Measurements from ENCODE around the gene PABPN1L. TPM values are rescaled to one million over a fixed set of nuclear protein-coding genes. Genes with fewer than 3 reads are reported as not detected.
A peak's percentile ranks its signal among the peaks of the same experiment; 100 is the strongest.

The PABPN1L gene
- total and polyA plus RNA-seq, 7 donors = not detected

GRCh38 chr16:88882358-88883030 lies 16.0 kb upstream of the PABPN1L start:
- no peak overlapping the region for H3K4me3 ChIP-seq
- TF ChIP-seq, protein P1, sequence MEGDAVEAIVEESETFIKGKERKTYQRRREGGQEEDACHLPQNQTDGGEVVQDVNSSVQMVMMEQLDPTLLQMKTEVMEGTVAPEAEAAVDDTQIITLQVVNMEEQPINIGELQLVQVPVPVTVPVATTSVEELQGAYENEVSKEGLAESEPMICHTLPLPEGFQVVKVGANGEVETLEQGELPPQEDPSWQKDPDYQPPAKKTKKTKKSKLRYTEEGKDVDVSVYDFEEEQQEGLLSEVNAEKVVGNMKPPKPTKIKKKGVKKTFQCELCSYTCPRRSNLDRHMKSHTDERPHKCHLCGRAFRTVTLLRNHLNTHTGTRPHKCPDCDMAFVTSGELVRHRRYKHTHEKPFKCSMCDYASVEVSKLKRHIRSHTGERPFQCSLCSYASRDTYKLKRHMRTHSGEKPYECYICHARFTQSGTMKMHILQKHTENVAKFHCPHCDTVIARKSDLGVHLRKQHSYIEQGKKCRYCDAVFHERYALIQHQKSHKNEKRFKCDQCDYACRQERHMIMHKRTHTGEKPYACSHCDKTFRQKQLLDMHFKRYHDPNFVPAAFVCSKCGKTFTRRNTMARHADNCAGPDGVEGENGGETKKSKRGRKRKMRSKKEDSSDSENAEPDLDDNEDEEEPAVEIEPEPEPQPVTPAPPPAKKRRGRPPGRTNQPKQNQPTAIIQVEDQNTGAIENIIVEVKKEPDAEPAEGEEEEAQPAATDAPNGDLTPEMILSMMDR (IDR thresholded peaks at IDR 0.05) = no peak
- peaks cover 0 to 54% of the 10 kb centered on the region in 2 donors for H3K36me3 ChIP-seq (ENCODE audit: insufficient read depth in 1 of 2, low read depth in 1 of 2)
- H3K27ac ChIP-seq = peak overlapping the region; percentile 97
- H3K27me3 ChIP-seq (ENCODE audit: insufficient read depth in 3 of 3, low read length in 2 of 3) = no peaks in the 10 kb centered on the region
- DNase-seq (no peak), ATAC-seq (no peak)
- peaks cover 47% of the 10 kb centered on the region for H3K4me1 ChIP-seq
- 79 to 83% (median 82%) methylated on average over 26 of the region's 26 CpGs for WGBS, 3 donors
- H3K9me3 ChIP-seq = no peaks in the 10 kb centered on the region
- intact Hi-C loops (cut with DNase I) = loop anchor here in 1 of 2 donors (1.0 kb wide), 1 partner anchor 21 kb away; no protein-coding TSS in a partner anchor

DNA sequence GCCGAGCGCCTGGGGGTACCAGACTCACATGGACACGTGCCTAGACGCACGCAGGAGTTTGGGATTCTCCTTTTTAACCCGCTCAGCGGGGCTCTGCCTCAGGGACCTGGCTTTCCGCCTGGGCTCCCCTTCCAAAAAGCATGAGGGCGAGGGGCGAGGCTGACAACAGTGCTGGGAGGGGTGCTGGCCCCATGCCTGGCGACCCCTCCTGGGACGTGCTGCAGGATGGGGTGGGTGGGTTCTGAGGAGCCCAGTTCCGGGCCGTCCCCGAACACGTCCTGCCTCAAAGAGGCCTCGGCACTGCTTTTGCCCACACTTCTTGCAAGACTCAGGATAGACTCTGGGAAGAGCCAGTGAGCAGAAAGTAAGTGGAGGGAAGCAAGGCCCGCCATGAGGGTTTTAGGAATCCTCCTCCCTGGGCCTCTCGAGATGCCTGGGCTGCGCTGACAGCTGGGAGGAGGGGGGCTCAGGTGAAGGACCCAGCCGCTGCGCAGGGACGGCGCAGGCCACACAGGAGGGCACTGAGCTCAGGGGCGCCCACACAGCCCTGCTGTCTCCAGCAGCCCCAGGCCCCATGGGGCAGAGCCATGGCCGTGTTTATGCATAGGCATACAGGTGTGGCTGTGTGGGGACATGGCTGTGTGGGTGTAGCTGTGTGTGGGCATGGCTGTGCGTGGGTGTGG lies 15.4 kb upstream of the PABPN1L start:
- intact Hi-C loops (cut with DNase I) = no loop called here
- no peak overlapping the region for H3K27ac ChIP-seq
- H3K4me3 ChIP-seq = no peak overlapping the region
- peaks cover 40% of the 10 kb centered on the region for H3K4me1 ChIP-seq
- 89 to 90% (median 90%) methylated on average over 23 to 27 of the region's 27 CpGs for WGBS, 3 donors
- no peaks in the 10 kb centered on the region for H3K27me3 ChIP-seq (ENCODE audit: insufficient read depth in 3 of 3, low read length in 2 of 3)
- H3K36me3 ChIP-seq (ENCODE audit: insufficient read depth in 1 of 2, low read depth in 1 of 2) = peaks cover 0 to 58% of the 10 kb centered on the region in 2 donors
- ATAC-seq (no peak), DNase-seq (no peak)
- H3K9me3 ChIP-seq = no peaks in the 10 kb centered on the region
- TF ChIP-seq, protein P1 (IDR thresholded peaks at IDR 0.05) = no peak

DNA sequence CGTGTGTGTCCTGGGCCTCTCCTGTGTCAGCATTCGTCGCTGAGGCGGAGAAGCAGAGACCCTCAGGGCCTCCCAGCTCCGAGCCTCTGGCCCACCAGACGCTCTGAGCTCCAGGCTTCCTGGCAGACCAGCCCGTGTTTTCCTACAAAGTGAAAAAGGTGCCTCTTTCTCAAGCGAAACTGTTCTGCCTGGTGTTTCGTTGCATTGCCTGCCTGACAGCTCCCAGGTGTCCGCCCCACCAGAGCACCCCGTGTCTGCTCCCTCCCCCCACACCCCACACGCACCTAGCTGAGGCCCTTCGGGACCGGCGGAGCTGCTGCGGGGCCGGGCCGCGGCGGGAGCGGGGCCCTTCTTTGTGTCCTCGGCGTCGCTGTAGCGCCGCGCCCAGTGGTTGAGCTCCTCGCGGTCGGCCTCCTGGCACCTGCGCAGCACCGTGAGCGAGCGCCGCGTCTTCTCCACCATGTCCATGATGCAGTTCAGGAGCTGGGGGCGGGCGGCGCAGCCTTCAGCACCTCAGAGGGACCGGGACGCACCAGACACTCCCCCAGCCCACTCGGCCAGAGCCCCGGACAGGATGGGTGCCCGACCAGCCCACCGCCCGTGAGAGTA lies 14.7 kb upstream of the PABPN1L start:
- ATAC-seq (no peak), DNase-seq (no peak)
- Histone ChIP-seq H3K4me3 (no peak overlapping the region), H3K9me3 (no peaks in the 10 kb centered on the region), H3K36me3 (ENCODE audit: insufficient read depth in 1 of 2, low read depth in 1 of 2) (peaks cover 0 to 65% of the 10 kb centered on the region in 2 donors), H3K27me3 (ENCODE audit: insufficient read depth in 3 of 3, low read length in 2 of 3) (no peaks in the 10 kb centered on the region), H3K27ac (no peak overlapping the region), H3K4me1 (peaks cover 33% of the 10 kb centered on the region)
- intact Hi-C loops (cut with DNase I) = no loop called here
- TF ChIP-seq, protein P1 (IDR thresholded peaks at IDR 0.05) = no peak
- 84 to 91% (median 86%) methylated on average over 44 to 46 of the region's 46 CpGs for WGBS, 3 donors

- DNase-seq = no peak
- intact Hi-C loops (cut with DNase I) = no loop called here
- Histone ChIP-seq H3K27me3 (ENCODE audit: insufficient read depth in 3 of 3, low read length in 2 of 3) (no peaks in the 10 kb centered on the region), H3K4me1 (peaks cover 26% of the 10 kb centered on the region), H3K36me3 (ENCODE audit: insufficient read depth in 1 of 2, low read depth in 1 of 2) (peaks cover 0 to 68% of the 10 kb centered on the region in 2 donors), H3K27ac (no peak overlapping the region), H3K4me3 (no peak overlapping the region), H3K9me3 (no peaks in the 10 kb centered on the region)
- TF ChIP-seq, protein P1 (IDR thresholded peaks at IDR 0.05) = no peak
- WGBS, 3 donors = 81 to 89% (median 89%) methylated on average over 30 to 36 of the region's 36 CpGs
- ATAC-seq = no peak
Measured at GRCh38 chr16:88880226-88881006, 14.0 kb upstream of the PABPN1L start.

Measured in psoas muscle (tissue), 8 donors.